ACC112 (cell line): Measurements from ENCODE around the gene C14orf93.

ENCODE experiments used
- H2AFZ ChIP-seq: fragments of 200-600 bp; sonication (generic); one replicate; pipeline ENCODE4 v1.6.0; 2017; ENCODE audit warnings: antibody characterized with exemption, low read length; ENCODE audit not compliant: unreplicated experiment
- H3K27ac ChIP-seq: fragments of 200-600 bp; sonication (generic); 2 replicates; pipeline ENCODE4 v1.5.1; 2014; ENCODE audit warnings: low read depth, mild to moderate bottlenecking, antibody characterized with exemption, low read length, moderate library complexity
- H3K27me3 ChIP-seq: fragments of 200-600 bp; sonication (generic); 2 replicates; pipeline ENCODE4 v1.6.1; 2014; ENCODE audit warnings: mild to moderate bottlenecking, antibody characterized with exemption, low read length, moderate library complexity, mixed read lengths; ENCODE audit not compliant: insufficient read depth
- H3K36me3 ChIP-seq: fragments of 200-600 bp; sonication (generic); 2 replicates; pipeline ENCODE4 v1.6.1; 2016; ENCODE audit warnings: mild to moderate bottlenecking, antibody characterized with exemption, low read length, moderate library complexity, mixed read lengths; ENCODE audit not compliant: insufficient read depth
- H3K4me1 ChIP-seq: fragments of 200-600 bp; sonication (generic); one replicate; pipeline ENCODE4 v1.6.1; 2016; ENCODE audit warnings: low read length, mixed read lengths; ENCODE audit not compliant: insufficient read depth, unreplicated experiment, control insufficient read depth
- H3K4me3 ChIP-seq: fragments of 200-600 bp; sonication (generic); 2 replicates; pipeline ENCODE4 v1.5.1; 2014; ENCODE audit warnings: mild to moderate bottlenecking, low read depth, low read length
- H3K79me2 ChIP-seq: fragments of 200-600 bp; sonication (generic); one replicate; pipeline ENCODE4 v1.6.0; 2016; ENCODE audit warnings: low read length; ENCODE audit not compliant: control insufficient read depth, unreplicated experiment, insufficient read depth

Gene C14orf93, protein sequence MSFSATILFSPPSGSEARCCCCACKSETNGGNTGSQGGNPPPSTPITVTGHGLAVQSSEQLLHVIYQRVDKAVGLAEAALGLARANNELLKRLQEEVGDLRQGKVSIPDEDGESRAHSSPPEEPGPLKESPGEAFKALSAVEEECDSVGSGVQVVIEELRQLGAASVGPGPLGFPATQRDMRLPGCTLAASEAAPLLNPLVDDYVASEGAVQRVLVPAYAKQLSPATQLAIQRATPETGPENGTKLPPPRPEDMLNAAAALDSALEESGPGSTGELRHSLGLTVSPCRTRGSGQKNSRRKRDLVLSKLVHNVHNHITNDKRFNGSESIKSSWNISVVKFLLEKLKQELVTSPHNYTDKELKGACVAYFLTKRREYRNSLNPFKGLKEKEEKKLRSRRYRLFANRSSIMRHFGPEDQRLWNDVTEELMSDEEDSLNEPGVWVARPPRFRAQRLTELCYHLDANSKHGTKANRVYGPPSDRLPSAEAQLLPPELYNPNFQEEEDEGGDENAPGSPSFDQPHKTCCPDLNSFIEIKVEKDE

DNA sequence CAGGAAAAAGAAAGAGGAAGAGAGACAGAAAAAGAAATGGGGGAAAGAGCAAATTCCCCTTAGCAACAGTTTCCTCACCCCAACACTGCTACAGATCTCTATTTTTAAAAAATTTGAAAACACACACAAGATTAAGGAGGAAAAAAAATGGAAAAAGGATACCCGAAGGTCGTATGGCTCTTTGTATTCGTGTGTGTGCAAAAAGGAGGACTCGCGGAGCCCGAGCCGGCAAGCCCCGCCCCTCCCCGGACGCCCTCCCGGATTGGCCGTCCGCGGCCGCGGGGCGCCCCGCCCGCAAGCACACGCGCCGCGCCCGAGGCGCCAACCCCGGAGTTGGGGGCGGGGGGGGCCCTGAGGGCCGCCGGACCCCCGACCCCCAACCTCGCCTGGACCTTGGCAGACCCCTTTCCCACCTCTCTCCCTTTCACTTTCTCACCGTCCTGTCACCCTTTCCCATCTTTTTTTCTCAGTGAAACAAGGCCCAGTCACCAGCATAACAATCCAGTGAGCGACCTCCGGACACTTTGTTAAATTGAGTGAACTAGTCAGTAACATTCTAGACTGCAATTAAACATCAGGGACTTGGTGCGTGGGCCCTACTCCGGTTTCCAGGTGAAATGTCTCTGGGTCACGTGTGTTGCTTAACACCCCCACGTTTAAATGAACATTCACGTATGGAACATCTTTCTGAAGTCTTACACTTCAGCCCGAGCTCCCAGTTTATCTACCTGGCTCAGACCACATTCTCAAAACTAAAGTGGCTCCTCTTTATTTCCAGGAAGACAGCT, at the start of gene C14orf93:
C14orf93 (minus strand) TSS at position 205 of the 788 bp plus-strand sequence. CDS start 11,120 bp downstream, outside the sequence.
- Histone ChIP-seq H3K4me3 (peak within 1 kb of the TSS; percentile 81), H3K4me1 (peaks cover 30% of the 10 kb centered on the region), H3K27ac (peak within 1 kb of the TSS; percentile 46), H3K27me3 (no peaks in the 10 kb centered on the region), H3K79me2 (peaks cover 3% of the 10 kb centered on the region), H3K36me3 (no peaks in the 10 kb centered on the region), H2AFZ (peak within 1 kb of the TSS; percentile 86)

DNA sequence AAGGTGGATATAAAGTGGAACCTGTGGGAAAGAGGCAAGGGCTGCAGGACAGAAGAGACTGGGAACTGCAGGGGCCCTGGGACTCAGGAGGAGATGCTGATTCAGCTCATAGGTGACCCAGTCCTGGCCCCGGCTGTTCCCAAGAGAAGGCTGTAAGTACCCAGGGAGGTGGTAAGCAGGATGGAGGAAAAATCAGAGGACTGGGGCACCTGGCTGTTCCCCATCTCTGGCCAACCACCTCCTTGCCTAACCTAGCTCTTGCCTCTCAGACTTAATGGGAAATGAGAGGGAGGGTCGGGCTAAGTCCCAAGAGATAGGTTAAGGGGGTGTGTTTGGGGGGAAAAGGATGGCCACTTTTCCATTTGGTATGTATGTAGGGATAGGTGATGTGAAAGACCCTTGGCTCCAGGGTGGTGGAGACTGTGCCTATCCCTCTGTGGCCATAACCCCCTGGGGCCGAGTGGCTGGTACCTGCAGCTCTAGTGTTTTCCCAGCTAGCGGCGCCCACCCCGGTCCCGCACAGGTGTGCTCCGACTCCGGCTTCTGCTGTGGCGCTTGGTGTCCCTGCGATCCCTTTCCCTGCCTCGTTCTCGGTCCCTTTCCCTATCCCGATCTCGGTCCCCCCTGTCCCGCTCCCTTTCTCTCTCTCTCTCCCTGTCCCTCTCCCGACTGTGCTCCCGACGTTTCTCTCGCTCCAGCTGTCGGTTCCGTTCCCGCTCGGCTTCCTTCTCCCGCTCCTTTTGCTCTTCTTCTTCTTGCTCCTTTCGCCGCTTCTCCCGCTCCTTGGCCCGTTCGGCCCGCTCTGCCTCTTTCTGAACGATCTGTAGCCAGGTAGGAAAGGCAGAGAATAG, 48.9 kb upstream of the C14orf93 start:
- H3K79me2 ChIP-seq: peaks cover 8% of the 10 kb centered on the region
- no peak overlapping the region for H2AFZ ChIP-seq
- peaks cover 17% of the 10 kb centered on the region for H3K4me1 ChIP-seq
- H3K36me3 ChIP-seq: peaks cover 29% of the 10 kb centered on the region; the same call in 1 of the 2 replicates
- no peak overlapping the region for H3K27ac ChIP-seq
- no peaks in the 10 kb centered on the region for H3K27me3 ChIP-seq
- H3K4me3 ChIP-seq: no peak overlapping the region

DNA sequence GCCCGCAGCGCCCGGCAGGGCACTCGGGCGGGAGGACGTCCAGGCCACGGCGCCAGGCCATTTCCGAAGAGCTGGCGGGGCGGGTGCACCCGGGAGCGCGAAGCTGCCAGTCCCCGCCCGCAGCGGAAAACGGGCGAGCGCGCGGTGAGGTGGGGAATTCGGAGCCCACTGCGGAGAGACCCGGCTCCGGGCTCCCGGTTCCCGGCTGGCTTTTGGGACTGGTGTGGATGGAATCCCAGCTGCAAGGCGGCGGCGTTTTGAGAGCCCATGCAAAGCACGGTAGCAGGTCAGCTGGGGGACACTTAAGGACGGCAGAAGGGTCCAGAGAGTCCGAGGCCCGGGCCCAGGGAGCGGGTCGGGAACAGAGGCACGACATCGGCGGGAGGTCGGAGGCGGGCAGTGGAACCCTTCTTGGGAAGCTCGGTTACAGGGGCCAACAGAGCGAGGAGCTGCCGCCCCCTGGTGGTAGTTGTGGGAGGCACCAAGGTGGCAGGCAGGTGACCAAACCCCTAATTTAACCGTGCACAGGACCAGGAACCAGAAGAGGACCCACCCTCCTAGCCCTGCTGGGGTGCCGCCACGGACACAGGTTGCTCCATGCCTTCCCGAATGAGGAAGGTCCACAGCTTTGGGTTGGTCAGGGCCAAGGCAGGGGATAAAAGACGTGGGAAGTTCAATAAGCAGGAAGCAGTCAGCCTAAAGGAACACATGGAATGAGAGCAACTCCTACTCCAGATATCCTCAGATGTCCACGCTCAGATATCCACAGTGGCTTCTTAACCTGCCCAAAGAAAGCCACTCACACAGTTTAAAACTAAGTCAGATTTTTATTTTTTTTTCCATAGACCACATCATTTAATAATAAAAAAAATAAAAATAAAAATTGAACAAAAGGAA, 48.1 kb upstream of the C14orf93 start:
- Histone ChIP-seq H2AFZ (no peak overlapping the region), H3K79me2 (peaks cover 8% of the 10 kb centered on the region), H3K4me1 (peaks cover 17% of the 10 kb centered on the region), H3K27me3 (no peaks in the 10 kb centered on the region), H3K4me3 (peak overlapping the region; percentile 81), H3K36me3 (peaks cover 21% of the 10 kb centered on the region; the same call in 1 of the 2 replicates), H3K27ac (peak overlapping the region; percentile 11; the same call in 1 of the 2 replicates)

DNA sequence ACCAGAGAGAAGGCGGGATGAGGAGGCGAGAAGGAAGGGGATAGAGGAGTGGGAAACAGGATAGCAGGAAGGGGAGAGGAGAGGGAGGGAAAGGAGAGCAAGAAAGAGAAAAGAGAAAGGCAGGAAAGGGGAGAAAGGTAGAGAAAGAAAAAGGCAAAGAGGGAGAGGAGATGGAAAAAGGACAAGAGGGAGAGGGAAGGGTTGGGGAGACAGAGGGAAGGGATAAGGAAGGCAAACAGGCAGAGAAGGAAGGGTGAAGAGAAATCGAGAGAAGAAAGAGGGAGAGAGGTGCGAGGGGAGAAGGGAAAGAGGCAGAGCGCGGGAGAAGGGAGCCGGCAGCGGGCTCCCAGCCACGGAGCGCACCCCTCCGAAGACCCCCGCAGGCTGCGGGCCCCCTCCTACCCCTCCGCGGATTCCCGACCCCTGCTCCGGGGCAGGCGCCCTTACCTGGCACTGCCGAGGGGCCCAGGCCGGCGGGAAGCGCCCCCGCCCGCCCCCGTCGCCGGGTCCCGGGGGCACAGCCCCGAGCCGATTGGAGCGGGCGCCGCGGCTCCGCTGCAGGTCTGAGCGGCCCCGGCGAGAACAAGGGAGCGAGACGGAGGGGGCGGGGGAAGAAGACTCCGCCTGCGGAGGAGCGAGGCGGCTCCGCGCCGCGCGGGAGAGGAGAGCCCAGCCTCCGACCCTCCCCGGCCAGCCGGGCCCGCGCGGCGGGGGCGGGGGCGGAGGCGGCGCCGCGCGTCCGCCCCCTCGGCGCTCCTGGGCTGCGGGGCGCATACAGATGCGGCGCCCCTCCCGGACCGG, 47.2 kb upstream of the C14orf93 start, which contains the start of gene CDH24:
CDH24 (minus strand) TSS at position 565 of the 801 bp plus-strand sequence. CDS start 1,787 bp downstream, outside the sequence.
- Histone ChIP-seq H3K27ac (peak within 1 kb of the TSS; percentile 11; the same call in 1 of the 2 replicates), H3K79me2 (peaks cover 8% of the 10 kb centered on the region), H3K4me1 (peaks cover 9% of the 10 kb centered on the region), H3K27me3 (no peaks in the 10 kb centered on the region), H3K4me3 (peak within 1 kb of the TSS; percentile 81), H3K36me3 (peaks cover 12% of the 10 kb centered on the region; the same call in 1 of the 2 replicates), H2AFZ (peak within 1 kb of the TSS; percentile 32)

DNA sequence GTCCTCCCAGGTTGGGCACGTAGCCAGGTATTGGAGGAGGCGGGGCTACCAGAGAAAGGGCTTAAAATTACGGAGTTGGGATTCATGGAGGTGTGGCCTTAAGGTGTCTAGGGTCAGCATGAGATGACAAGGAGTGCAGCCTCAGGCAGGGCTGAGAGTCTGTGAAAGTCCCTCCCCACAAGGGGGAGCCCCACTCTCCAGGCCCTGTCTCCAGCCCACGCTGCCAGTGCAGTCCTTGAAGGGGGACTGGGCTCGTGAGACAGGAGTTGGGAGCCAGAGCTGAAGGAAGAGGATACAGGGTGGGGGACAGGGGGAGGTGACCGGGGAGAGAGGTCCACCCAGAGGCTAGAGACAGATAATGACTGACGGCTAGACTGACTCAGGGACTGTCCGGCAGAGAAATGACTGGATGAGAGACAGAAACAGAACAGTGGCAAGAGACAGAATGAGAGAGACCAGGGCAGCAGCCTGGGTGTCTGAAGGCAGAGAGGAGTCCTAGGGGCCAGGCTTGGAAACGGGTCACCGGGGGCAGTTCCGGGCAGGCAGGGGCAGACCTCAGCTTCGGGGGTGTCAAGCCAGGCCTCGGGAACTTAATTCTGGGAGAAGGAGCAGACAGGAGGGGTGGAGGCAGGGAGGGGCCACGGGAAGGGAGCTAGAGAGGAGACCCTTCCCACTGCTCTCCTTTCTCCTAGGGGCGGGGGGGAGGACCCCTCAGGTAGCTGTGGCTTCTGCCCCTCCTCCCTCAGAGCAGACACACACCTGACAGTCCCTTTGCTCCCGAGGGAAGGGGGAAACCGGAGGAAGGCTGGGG, 46.4 kb upstream of the C14orf93 start:
- Histone ChIP-seq H3K27ac (no peak overlapping the region), H3K4me3 (peak overlapping the region; percentile 81), H3K4me1 (peaks cover 8% of the 10 kb centered on the region), H3K79me2 (peaks cover 8% of the 10 kb centered on the region), H3K27me3 (no peaks in the 10 kb centered on the region), H3K36me3 (peaks cover 12% of the 10 kb centered on the region; the same call in 1 of the 2 replicates), H2AFZ (peak overlapping the region; percentile 32)

DNA sequence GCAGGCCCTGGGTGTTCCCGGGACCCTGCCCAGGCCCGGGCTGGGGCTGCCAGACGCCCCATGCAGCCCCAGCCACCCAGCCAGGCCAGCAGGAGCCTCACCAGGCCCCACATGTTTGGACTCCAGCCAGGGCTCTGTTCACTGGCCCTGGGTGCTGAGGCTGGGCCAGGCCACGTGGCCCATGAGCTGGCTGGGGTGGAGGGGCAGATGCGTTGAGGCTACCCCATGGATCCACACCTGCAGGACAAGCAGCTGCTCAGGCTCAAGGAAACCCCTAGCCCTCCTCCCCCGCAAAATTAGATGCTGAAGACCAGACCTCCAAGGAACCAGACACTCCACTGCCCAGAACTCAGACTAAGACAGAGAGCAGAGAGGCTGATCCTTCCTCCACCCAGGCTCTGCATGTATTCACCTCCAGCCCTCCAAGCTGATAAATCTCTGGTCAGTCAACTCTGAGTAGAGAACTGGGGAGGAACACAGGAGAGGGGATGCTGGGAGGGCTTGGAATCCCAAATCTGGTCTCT, 45.7 kb upstream of the C14orf93 start:
- Histone ChIP-seq H3K79me2 (peaks cover 2% of the 10 kb centered on the region), H3K4me3 (peak overlapping the region; percentile 81; the same call in 1 of the 2 replicates), H3K27me3 (no peaks in the 10 kb centered on the region), H2AFZ (no peak overlapping the region), H3K36me3 (peaks cover 7% of the 10 kb centered on the region; the same call in 1 of the 2 replicates), H3K27ac (no peak overlapping the region), H3K4me1 (peaks cover 8% of the 10 kb centered on the region)

DNA sequence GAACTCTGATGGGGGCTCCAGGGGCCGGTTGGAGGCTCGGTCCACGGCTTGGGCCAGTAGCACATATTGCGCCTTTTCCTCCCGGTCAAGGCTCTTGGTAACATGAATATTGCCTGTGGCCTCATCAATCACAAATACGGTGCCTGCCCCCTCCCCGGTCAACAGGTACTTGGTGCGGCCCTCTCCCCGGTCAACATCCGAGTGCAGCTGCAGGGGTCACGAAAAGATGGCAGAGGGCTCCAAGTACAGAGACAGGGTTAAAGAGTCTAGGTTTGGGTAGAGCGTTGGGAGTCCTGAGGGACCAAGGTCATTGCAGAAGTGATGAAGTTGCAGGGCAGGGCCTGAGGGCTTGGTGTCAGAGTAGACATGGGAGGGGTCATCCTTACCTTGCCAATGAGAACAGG, 45.2 kb upstream of the C14orf93 start:
- H3K36me3 ChIP-seq: 0 out of 2 replicates have a peak, but pooled peaks cover 2% of the 10 kb centered on the region
- no peak overlapping the region for H3K4me3 ChIP-seq
- H3K27ac ChIP-seq: no peak overlapping the region
- no peak overlapping the region for H2AFZ ChIP-seq
- peaks cover 8% of the 10 kb centered on the region for H3K4me1 ChIP-seq
- no peaks in the 10 kb centered on the region for H3K27me3 ChIP-seq
- no peaks in the 10 kb centered on the region for H3K79me2 ChIP-seq
